Mucosa of descending colon (tissue), 3 donors: ENCODE data around the gene DEF6. TPM values are rescaled to one million over a fixed set of nuclear protein-coding genes. Genes with fewer than 3 reads are reported as not detected.

Source experiments
- ATAC-seq: fragments of 200-7000 bp; cut with Tn5 transposase; one replicate; pipeline ENCODE4 v1.9.1; 2020; ENCODE audit warnings: mild to moderate bottlenecking, moderate library complexity
- DNase-seq, 3 donors: peaks; one replicate each; pipeline ENCODE4 v3.0.0-alpha.2; 2020
- H3K36me3 ChIP-seq: fragments of 200-600 bp; one replicate; pipeline ENCODE4 v1.8.0; 2021; ENCODE audit warnings: low read depth, mild to moderate bottlenecking
- H3K4me1 ChIP-seq: fragments of 200-600 bp; one replicate; pipeline ENCODE4 v1.8.0; 2021; ENCODE audit warnings: low read depth, mild to moderate bottlenecking
- H3K4me3 ChIP-seq: fragments of 200-600 bp; one replicate; pipeline ENCODE4 v1.8.0; 2021; ENCODE audit warnings: mild to moderate bottlenecking
- H3K9me3 ChIP-seq: fragments of 200-600 bp; one replicate; pipeline ENCODE4 v1.8.0; 2021; ENCODE audit warnings: mild to moderate bottlenecking
- CTCF ChIP-seq: fragments of 200-600 bp; IDR thresholded peaks from one replicate; pipeline ENCODE4 v1.8.0; 2022; ENCODE audit warnings: antibody characterized with exemption, mild to moderate bottlenecking
- intact Hi-C, 2 donors: fragments of 100-400 bp; cut with DNase I in 1 of 2; cut with micrococcal nuclease in 1 of 2; formaldehyde crosslinking; loops; one replicate each; pipeline versions ENCODE4 v1.11.0 to v1.11.1; 2022; cut with DNase I, micrococcal nuclease
- total RNA-seq, 3 donors: library from RNA; stranded (reverse); fragmentation: NEBNext Ultra II Directional in 2 of 3; extraction: Animal tissue kit (Norgen Biotek cat#: 25700) in 2 of 3; gene quantifications; one replicate each; pipeline versions ENCODE4 v1.2.1 to v1.2.4, GENCODE V29; 2021 to 2023
- donor health status: DM: no; HTN: no; CAD: no; lungs with moderate emphysema.
- donor health status: DM: no; HTN: no; CAD: no.
- donor health status: DM: no; HTN: yes; CAD: no.

The DEF6 gene
- total RNA-seq, 3 donors from 2014 or later = 7.4 to 15.1 (median 13.7) TPM

GRCh38 chr6:35359346-35359743 lies 61.7 kb downstream of the DEF6 start:
- Histone ChIP-seq H3K36me3 (no peaks in the 10 kb centered on the region), H3K4me1 (no peaks in the 10 kb centered on the region), H3K9me3 (no peaks in the 10 kb centered on the region), H3K4me3 (no peak overlapping the region)
- no peak for TF ChIP-seq CTCF
- ATAC-seq (no peak), DNase-seq (no peak)
- intact Hi-C loops = no loop called here

- no peak for DNase-seq
- Histone ChIP-seq H3K36me3 (no peaks in the 10 kb centered on the region), H3K9me3 (no peaks in the 10 kb centered on the region), H3K4me3 (no peak overlapping the region), H3K4me1 (no peaks in the 10 kb centered on the region)
- TF ChIP-seq CTCF = no peak
- intact Hi-C loops = no loop called here
- peak; percentile 27 for ATAC-seq
Measured at GRCh38 chr6:35359744-35360348, 62.2 kb downstream of the DEF6 start.

- intact Hi-C loops = no loop called here
- Histone ChIP-seq H3K9me3 (no peaks in the 10 kb centered on the region), H3K4me3 (no peak overlapping the region), H3K4me1 (no peaks in the 10 kb centered on the region), H3K36me3 (no peaks in the 10 kb centered on the region)
- ATAC-seq (peak; percentile 34), DNase-seq (no peak)
- no peak for TF ChIP-seq CTCF
Measured at GRCh38 chr6:35360349-35361138, 62.9 kb downstream of the DEF6 start.

GRCh38 chr6:35362200-35362599 lies 64.6 kb downstream of the DEF6 start:
- no peak overlapping the region for H3K4me3 ChIP-seq
- no peaks in the 10 kb centered on the region for H3K36me3 ChIP-seq
- intact Hi-C loops = no loop called here
- H3K4me1 ChIP-seq = no peaks in the 10 kb centered on the region
- DNase-seq (no peak), ATAC-seq (no peak)
- no peak for TF ChIP-seq CTCF
- no peaks in the 10 kb centered on the region for H3K9me3 ChIP-seq

GRCh38 chr6:35363293-35363750 lies 65.7 kb downstream of the DEF6 start:
- Histone ChIP-seq H3K36me3 (no peaks in the 10 kb centered on the region), H3K4me1 (no peaks in the 10 kb centered on the region), H3K9me3 (no peaks in the 10 kb centered on the region), H3K4me3 (no peak overlapping the region)
- intact Hi-C loops = no loop called here
- TF ChIP-seq CTCF = no peak
- DNase-seq (no peak), ATAC-seq (no peak)
